GM12891 (cell line): ENCODE data around the gene VAV2.

Experiments used
- POLR2A ChIP-seq: IDR thresholded peaks from 2 replicates; pipeline ENCODE4 v1.6.1; 2011; ENCODE audit warnings: low read depth, low read length, control low read depth
- POLR2AphosphoS5 ChIP-seq: IDR thresholded peaks from 2 replicates; pipeline ENCODE4 v1.6.1; 2011; ENCODE audit warnings: low read depth, low read length, control low read depth
- POU2F2 ChIP-seq: IDR thresholded peaks from 2 replicates; pipeline ENCODE4 v1.6.1; 2011; ENCODE audit warnings: low read depth, mild to moderate bottlenecking, control low read depth, low read length, moderate library complexity
- SPI1 ChIP-seq: IDR thresholded peaks from 2 replicates; pipeline ENCODE4 v1.6.1; 2011; ENCODE audit warnings: low read depth, low read length, control low read depth
- TAF1 ChIP-seq: IDR thresholded peaks from 2 replicates; pipeline ENCODE4 v1.6.1; 2011; ENCODE audit warnings: low read depth, low read length, control low read depth

DNA sequence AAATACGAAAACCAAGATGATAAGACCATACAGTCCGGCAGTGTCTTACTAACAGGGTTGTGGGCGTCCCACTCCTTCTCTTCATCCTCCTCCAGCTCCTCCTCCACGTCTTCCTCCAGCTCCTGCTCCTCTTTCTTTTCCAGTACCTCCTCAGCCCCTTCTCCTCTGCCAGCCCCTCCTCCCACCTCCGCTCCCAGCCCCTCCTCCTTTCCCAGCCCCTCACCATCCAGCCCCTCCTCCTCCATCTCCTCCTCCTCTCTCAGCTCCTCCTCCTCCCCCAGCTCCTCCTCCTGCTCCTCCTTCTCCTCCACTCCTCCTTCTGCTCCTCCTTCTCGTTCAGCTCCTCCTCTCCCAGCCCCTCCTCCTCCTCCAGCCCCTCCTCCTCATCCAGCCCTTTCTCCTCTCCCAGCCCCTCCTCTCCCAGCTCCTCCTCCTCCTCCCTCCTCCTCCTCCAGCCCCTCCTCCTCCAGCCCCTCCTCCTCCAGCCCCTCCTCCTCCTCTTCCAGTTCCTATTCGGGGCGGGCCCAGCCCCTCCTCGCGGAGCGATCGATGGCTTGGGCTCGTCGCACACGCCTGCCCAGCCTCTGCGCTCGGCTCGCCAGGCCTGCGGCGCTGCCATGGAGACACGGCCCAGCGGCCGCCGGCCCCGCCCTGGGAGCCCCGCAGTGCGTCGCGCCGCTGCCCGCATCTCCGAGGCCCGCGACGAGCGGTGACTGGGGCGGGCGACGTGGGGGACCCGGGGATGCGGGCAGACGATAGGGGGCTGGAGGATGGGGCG, 32.9 kb upstream of the VAV2 start, which contains the start of gene BRD3OS:
- TF ChIP-seq POLR2A, result no peak
- TF ChIP-seq POLR2AphosphoS5, result no peak
- TF ChIP-seq TAF1, result no peak
- 0 out of 2 replicates have a peak, but pooled peaks have one; percentile 6 for TF ChIP-seq SPI1
- TF ChIP-seq POU2F2, result no peak; the same call in 1 of the 2 replicates
